HL-60 (cell line): ENCODE results near the gene DIS3L2.

ENCODE experiments used
- DNase-seq, 2 experiments: peaks; one replicate each; pipeline ENCODE4 v3.0.0-alpha.2; 2010 to 2020; ENCODE audit warnings: low read depth in 1 of 2, low spot score in 1 of 2
- H3K27ac ChIP-seq: fragments of 250-450 bp; sonication (Bioruptor Pico); replicated peaks from 2 replicates; pipeline ENCODE4 v1.5.1; 2020; ENCODE audit warnings: mild to moderate bottlenecking, moderate library complexity
- H3K27me3 ChIP-seq: fragments of 250-450 bp; sonication (Bioruptor Pico); 2 replicates; pipeline ENCODE4 v1.5.1; 2021; ENCODE audit warnings: mild to moderate bottlenecking, moderate library complexity; ENCODE audit not compliant: insufficient read depth, poor library complexity, severe bottlenecking
- H3K4me3 ChIP-seq: replicated peaks from 2 replicates; pipeline ENCODE4 v1.5.1; 2011; ENCODE audit warnings: mild to moderate bottlenecking, control low read depth, low read length; ENCODE audit not compliant: insufficient read depth
- GABPA ChIP-seq: IDR thresholded peaks from 2 replicates; pipeline ENCODE4 v1.6.1; 2012; ENCODE audit warnings: low read depth
- POLR2AphosphoS5 ChIP-seq: IDR thresholded peaks from 2 replicates; pipeline ENCODE4 v1.6.1; 2012; ENCODE audit warnings: low read depth
- SPI1 ChIP-seq: IDR thresholded peaks from 2 replicates; pipeline ENCODE4 v1.6.1; 2012; ENCODE audit warnings: low read depth, mild to moderate bottlenecking, borderline replicate concordance
- TF ChIP-seq, protein P1 (sequence below): IDR thresholded peaks from one replicate; pipeline ENCODE4 v1.5.1; 2011; ENCODE audit warnings: low read length, control low read depth, inconsistent platforms; ENCODE audit not compliant: insufficient read depth
- TF ChIP-seq, protein P2 (sequence below): IDR thresholded peaks from 2 replicates; pipeline ENCODE4 v1.6.1; 2012; ENCODE audit warnings: low read depth; ENCODE audit not compliant: insufficient replicate concordance

The DIS3L2 gene

DNA sequence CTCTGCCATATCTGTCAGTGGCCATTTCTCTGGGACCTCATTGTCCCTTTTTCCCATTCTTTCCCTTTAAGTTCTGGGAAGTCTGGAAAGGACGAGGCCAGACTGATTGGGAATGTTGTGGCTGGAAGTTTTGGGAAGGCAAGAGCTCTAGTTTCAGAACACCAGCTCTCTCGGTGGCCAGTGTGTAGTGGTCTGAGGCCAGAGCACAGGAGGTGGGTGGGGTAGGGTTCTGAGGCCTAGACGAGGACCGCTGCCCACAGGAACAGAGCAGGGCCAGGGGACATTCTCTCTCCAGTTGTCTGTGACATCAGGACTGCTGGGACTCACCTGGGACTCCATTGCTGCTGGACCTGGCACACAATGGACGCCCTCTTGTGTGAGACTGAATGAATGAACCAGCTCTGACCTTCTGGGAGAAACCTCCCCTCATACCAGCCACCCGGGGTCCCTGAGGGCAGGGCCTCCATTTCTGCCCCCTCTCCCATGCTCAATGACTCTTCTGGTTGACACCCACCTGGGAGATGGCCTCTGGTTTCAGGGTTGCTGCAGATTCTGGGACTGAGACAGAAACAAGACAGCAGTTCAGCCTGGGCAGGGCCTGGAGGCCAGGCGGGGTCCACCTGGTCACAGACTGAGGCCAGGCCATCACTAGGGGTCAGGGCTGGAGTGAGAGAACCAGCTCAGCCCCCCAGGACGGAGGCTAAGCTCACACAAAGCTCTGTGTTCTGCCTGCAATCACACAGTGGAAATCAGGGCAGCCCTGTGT is 26.9 kb upstream of the DIS3L2 start:
- no peak for TF ChIP-seq GABPA
- H3K4me3 ChIP-seq = no peak overlapping the region
- DNase-seq = no peak
- H3K27ac ChIP-seq = no peak overlapping the region
- H3K27me3 ChIP-seq = peaks cover 12% of the 10 kb centered on the region

DNA sequence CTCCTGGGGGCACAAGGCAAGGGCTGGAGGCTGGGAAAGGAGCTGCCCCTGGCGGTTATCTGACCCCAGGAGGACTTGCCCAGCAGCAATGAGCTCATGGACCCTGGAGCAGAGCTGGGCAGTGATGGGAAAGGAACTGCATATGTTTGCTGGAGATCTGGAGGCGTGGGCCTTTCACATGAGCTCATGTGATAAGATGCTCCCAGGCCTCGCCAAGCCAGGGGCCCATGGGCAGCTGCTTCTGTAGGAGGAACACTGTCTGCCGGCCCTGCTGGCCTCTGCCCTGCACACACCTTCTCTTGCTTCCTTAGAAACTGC is 26.3 kb upstream of the DIS3L2 start:
- no peak for DNase-seq
- no peak overlapping the region for H3K4me3 ChIP-seq
- no peak overlapping the region for H3K27ac ChIP-seq
- H3K27me3 ChIP-seq = peaks cover 12% of the 10 kb centered on the region
- TF ChIP-seq POLR2AphosphoS5 (no peak), SPI1 (no peak), GABPA (no peak)
- TF ChIP-seq, protein P1, sequence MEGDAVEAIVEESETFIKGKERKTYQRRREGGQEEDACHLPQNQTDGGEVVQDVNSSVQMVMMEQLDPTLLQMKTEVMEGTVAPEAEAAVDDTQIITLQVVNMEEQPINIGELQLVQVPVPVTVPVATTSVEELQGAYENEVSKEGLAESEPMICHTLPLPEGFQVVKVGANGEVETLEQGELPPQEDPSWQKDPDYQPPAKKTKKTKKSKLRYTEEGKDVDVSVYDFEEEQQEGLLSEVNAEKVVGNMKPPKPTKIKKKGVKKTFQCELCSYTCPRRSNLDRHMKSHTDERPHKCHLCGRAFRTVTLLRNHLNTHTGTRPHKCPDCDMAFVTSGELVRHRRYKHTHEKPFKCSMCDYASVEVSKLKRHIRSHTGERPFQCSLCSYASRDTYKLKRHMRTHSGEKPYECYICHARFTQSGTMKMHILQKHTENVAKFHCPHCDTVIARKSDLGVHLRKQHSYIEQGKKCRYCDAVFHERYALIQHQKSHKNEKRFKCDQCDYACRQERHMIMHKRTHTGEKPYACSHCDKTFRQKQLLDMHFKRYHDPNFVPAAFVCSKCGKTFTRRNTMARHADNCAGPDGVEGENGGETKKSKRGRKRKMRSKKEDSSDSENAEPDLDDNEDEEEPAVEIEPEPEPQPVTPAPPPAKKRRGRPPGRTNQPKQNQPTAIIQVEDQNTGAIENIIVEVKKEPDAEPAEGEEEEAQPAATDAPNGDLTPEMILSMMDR = no peak
- TF ChIP-seq, protein P2, sequence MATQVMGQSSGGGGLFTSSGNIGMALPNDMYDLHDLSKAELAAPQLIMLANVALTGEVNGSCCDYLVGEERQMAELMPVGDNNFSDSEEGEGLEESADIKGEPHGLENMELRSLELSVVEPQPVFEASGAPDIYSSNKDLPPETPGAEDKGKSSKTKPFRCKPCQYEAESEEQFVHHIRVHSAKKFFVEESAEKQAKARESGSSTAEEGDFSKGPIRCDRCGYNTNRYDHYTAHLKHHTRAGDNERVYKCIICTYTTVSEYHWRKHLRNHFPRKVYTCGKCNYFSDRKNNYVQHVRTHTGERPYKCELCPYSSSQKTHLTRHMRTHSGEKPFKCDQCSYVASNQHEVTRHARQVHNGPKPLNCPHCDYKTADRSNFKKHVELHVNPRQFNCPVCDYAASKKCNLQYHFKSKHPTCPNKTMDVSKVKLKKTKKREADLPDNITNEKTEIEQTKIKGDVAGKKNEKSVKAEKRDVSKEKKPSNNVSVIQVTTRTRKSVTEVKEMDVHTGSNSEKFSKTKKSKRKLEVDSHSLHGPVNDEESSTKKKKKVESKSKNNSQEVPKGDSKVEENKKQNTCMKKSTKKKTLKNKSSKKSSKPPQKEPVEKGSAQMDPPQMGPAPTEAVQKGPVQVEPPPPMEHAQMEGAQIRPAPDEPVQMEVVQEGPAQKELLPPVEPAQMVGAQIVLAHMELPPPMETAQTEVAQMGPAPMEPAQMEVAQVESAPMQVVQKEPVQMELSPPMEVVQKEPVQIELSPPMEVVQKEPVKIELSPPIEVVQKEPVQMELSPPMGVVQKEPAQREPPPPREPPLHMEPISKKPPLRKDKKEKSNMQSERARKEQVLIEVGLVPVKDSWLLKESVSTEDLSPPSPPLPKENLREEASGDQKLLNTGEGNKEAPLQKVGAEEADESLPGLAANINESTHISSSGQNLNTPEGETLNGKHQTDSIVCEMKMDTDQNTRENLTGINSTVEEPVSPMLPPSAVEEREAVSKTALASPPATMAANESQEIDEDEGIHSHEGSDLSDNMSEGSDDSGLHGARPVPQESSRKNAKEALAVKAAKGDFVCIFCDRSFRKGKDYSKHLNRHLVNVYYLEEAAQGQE = no peak

DNA sequence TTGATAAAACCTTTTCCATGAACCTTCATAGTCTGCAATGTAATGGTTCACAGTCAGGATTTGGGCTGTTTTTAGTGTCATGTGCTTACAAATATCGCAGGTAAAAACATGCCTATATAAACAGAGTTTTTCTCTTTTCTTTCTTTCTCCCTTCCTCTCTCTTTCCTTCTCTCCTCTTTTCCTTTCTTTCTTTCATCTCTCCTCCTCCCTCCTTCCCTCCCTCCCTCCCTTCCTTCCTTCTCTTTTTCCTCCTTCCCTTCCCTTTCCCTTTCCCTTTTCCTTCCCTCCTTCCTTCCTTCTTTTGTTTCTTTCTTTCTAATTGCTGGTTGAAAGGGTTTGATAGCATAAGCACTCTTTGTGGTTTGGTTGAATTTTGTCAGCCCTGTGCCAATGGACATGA is 25.7 kb upstream of the DIS3L2 start:
- Histone ChIP-seq H3K4me3 (no peak overlapping the region), H3K27ac (no peak overlapping the region), H3K27me3 (peaks cover 7% of the 10 kb centered on the region)
- DNase-seq = no peak
- TF ChIP-seq, protein P2 = no peak
- TF ChIP-seq POLR2AphosphoS5 = no peak
- TF ChIP-seq SPI1 = no peak
- no peak for TF ChIP-seq GABPA
- TF ChIP-seq, protein P1 = no peak

DNA sequence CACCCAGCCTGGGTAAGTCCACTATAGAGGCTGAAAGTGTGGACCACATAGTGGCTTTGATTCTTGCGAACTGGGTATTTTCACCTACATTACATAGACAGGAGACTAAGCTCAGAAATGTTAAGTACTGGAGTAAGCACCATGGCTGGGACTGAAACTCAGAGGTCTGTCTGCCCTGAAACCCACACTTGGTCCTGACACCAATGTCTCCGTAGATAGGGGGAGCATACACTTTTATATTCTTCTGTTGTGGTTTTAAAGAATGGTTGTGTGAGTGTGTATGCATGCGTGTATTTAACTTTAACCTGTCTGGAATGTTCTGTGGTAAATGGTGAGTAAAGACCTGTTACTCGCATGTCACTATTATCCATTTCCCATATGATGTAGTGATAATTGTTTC is 25.0 kb upstream of the DIS3L2 start:
- Histone ChIP-seq H3K27me3 (peaks cover under 1% of the 10 kb centered on the region), H3K4me3 (no peak overlapping the region), H3K27ac (no peak overlapping the region)
- no peak for DNase-seq
- TF ChIP-seq, protein P2 = no peak
- TF ChIP-seq, protein P1 = no peak
- TF ChIP-seq GABPA (no peak), SPI1 (no peak), POLR2AphosphoS5 (no peak)
